ENCODE data around the gene PLCL2. TPM values are rescaled to one million over a fixed set of nuclear protein-coding genes. Genes with fewer than 3 reads are reported as not detected.

PLCL2 gene
- total RNA-seq, 1 experiment from 2014 or later, result 0.92 TPM

DNA sequence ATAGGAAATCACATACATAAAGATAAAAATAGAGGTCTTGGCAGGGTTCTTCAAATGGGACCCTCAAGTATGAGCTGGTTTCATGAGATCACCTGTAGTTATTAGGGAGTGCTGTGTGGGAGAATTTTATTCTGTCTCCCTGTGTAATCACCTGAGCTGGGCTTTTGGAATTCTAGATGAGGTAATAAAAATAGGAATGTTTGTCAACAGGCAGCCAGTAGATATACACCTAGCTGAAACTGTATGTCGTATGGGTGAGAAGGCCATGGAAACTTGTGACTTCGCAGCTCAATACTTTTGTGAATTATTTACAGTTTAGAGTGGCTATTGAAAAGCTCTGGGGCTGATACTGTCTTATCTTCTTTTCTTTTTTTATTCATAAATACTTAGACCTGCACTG lies 40.5 kb upstream of the PLCL2 start:
- H3K36me3 ChIP-seq (ENCODE audit: insufficient read depth, low read length, poor library complexity, severe bottlenecking), result no peaks in the 10 kb centered on the region
- H3K4me3 ChIP-seq (ENCODE audit: low read depth, low read length, poor library complexity, severe bottlenecking), result no peak overlapping the region
- DNase-seq (ENCODE audit: low spot score), result no peak
- no peaks in the 10 kb centered on the region for H3K9me3 ChIP-seq (ENCODE audit: low read depth, low read length, poor library complexity, severe bottlenecking)
- H3K27me3 ChIP-seq (replicated peaks; ENCODE audit: insufficient read depth, low read depth, low read length, poor library complexity), result no peaks in the 10 kb centered on the region
- intact Hi-C loops (cut with micrococcal nuclease; ENCODE audit: unreplicated experiment), result no loop called here
- no peaks in the 10 kb centered on the region for H3K4me1 ChIP-seq (ENCODE audit: insufficient read depth, low read length, poor library complexity, severe bottlenecking)
- POLR2A ChIA-PET (ENCODE audit: low non-redundant PET), result no interaction called here
- H3K27ac ChIP-seq (ENCODE audit: low read depth, low read length, poor library complexity, severe bottlenecking), result no peak overlapping the region
- CTCF ChIA-PET, result no interaction called here
- TF ChIP-seq EZH2 (IDR thresholded peaks at IDR 0.05; ENCODE audit: borderline replicate concordance, low read depth, low read length, poor library complexity, severe bottlenecking), result no peak
- TF ChIP-seq, protein P1, sequence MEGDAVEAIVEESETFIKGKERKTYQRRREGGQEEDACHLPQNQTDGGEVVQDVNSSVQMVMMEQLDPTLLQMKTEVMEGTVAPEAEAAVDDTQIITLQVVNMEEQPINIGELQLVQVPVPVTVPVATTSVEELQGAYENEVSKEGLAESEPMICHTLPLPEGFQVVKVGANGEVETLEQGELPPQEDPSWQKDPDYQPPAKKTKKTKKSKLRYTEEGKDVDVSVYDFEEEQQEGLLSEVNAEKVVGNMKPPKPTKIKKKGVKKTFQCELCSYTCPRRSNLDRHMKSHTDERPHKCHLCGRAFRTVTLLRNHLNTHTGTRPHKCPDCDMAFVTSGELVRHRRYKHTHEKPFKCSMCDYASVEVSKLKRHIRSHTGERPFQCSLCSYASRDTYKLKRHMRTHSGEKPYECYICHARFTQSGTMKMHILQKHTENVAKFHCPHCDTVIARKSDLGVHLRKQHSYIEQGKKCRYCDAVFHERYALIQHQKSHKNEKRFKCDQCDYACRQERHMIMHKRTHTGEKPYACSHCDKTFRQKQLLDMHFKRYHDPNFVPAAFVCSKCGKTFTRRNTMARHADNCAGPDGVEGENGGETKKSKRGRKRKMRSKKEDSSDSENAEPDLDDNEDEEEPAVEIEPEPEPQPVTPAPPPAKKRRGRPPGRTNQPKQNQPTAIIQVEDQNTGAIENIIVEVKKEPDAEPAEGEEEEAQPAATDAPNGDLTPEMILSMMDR (conservative IDR thresholded peaks at IDR 0.05; ENCODE audit: low read depth, low read length), result no peak
- BruUV-seq (replicated peaks), result no TSS peak

DNA sequence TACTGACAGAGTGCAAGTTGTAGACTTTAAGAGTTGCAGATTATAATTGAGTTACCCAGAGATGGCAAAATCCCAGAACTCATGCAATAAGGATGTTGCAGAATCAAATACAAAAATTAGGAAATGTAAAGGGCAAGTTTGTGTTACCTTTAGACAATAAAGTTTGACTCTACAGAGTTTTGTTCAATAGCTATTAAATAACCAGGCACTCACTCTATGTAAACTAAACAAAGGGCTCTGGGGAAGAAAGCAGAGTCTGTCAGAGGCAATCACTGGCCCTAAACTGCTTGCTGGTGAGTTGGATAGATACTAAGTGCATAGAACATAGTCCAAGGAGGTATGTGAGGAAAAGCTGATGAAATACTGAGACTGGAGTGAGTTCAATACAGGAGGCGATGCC lies 40.0 kb upstream of the PLCL2 start:
- H3K4me3 ChIP-seq (ENCODE audit: low read depth, low read length, poor library complexity, severe bottlenecking), result no peak overlapping the region
- ChIA-PET CTCF (no interaction called here), POLR2A (ENCODE audit: low non-redundant PET) (no interaction called here)
- DNase-seq (ENCODE audit: low spot score), result no peak
- H3K27me3 ChIP-seq (replicated peaks; ENCODE audit: insufficient read depth, low read depth, low read length, poor library complexity), result no peaks in the 10 kb centered on the region
- no TSS peak for BruUV-seq (replicated peaks)
- H3K9me3 ChIP-seq (ENCODE audit: low read depth, low read length, poor library complexity, severe bottlenecking), result no peaks in the 10 kb centered on the region
- intact Hi-C loops (cut with micrococcal nuclease; ENCODE audit: unreplicated experiment), result no loop called here
- no peaks in the 10 kb centered on the region for H3K36me3 ChIP-seq (ENCODE audit: insufficient read depth, low read length, poor library complexity, severe bottlenecking)
- no peak for TF ChIP-seq EZH2 (IDR thresholded peaks at IDR 0.05; ENCODE audit: borderline replicate concordance, low read depth, low read length, poor library complexity, severe bottlenecking)
- TF ChIP-seq, protein P1 (conservative IDR thresholded peaks at IDR 0.05; ENCODE audit: low read depth, low read length), result no peak
- H3K27ac ChIP-seq (ENCODE audit: low read depth, low read length, poor library complexity, severe bottlenecking), result no peak overlapping the region
- H3K4me1 ChIP-seq (ENCODE audit: insufficient read depth, low read length, poor library complexity, severe bottlenecking), result peaks cover 4% of the 10 kb centered on the region

DNA sequence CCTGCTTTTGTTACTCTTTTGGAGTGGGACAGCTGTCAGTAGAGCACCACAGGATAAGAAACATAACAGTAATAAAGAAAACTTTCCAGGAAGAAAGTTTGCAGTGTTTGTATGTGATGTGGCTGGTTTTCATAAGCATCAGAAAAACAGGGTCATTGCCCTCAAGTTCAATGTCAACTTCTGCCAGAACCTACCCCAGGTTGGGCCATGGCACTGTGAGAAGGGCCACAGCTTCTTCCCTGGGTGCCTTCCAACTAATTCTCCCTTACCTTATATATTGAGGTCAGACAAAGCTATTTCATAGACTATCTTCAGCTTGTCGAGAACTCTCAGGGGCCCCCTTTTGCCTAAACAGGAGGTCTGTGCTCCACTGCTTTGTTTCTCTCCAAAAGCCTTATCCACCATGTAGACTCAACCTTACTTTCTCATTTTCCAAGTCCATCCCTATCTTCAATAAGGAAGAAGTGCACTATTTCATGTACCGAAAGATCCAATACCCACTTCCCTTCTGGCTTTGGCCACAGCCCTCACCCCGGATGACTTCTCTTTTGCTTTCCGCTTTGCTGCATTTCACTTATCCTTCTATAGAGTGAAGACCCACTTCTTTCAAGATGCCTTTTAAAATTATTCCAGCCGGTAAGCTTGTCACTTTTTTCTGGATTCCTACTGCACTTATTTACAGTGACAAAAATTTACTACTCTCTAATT lies 38.2 kb upstream of the PLCL2 start:
- POLR2A ChIA-PET (ENCODE audit: low non-redundant PET), result interaction anchor here (0.5 kb wide), 1 partner anchor 15 kb away, joined by 4 read pairs; no protein-coding TSS in a partner anchor
- BruUV-seq (replicated peaks), result no TSS peak
- CTCF ChIA-PET, result no interaction called here

More for the DNA sequence above, 38.2 kb upstream of the PLCL2 start:
- no peaks in the 10 kb centered on the region for H3K27me3 ChIP-seq (replicated peaks; ENCODE audit: insufficient read depth, low read depth, low read length, poor library complexity)
- H3K36me3 ChIP-seq (ENCODE audit: insufficient read depth, low read length, poor library complexity, severe bottlenecking), result no peaks in the 10 kb centered on the region
- no peak overlapping the region for H3K4me3 ChIP-seq (ENCODE audit: low read depth, low read length, poor library complexity, severe bottlenecking)
- H3K9me3 ChIP-seq (ENCODE audit: low read depth, low read length, poor library complexity, severe bottlenecking), result no peaks in the 10 kb centered on the region
- H3K27ac ChIP-seq (ENCODE audit: low read depth, low read length, poor library complexity, severe bottlenecking), result no peak overlapping the region
- intact Hi-C loops (cut with micrococcal nuclease; ENCODE audit: unreplicated experiment), result no loop called here
- TF ChIP-seq, protein P1 (conservative IDR thresholded peaks at IDR 0.05; ENCODE audit: low read depth, low read length), result no peak
- TF ChIP-seq EZH2 (IDR thresholded peaks at IDR 0.05; ENCODE audit: borderline replicate concordance, low read depth, low read length, poor library complexity, severe bottlenecking), result no peak
- peaks cover 10% of the 10 kb centered on the region for H3K4me1 ChIP-seq (ENCODE audit: insufficient read depth, low read length, poor library complexity, severe bottlenecking)
- DNase-seq (ENCODE audit: low spot score), result no peak
